GM18526 (cell line): ENCODE data around the gene WDR55.
A peak's percentile ranks its signal among the peaks of the same experiment; 100 is the strongest.

Source experiments
- POLR2A ChIP-seq: IDR thresholded peaks from 3 replicates; pipeline ENCODE4 v1.6.1; 2011; ENCODE audit not compliant: insufficient read length; ENCODE audit errors: extremely low read depth

Gene WDR55, protein sequence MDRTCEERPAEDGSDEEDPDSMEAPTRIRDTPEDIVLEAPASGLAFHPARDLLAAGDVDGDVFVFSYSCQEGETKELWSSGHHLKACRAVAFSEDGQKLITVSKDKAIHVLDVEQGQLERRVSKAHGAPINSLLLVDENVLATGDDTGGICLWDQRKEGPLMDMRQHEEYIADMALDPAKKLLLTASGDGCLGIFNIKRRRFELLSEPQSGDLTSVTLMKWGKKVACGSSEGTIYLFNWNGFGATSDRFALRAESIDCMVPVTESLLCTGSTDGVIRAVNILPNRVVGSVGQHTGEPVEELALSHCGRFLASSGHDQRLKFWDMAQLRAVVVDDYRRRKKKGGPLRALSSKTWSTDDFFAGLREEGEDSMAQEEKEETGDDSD

GRCh38 chr5:140664359-140665119 is at the start of gene WDR55:
Gene WDR55, plus strand, starts transcription at chr5:140664904. Its CDS starts 9 bp downstream, at chr5:140664913.
- TF ChIP-seq POLR2A, result peak; percentile 87

DNA sequence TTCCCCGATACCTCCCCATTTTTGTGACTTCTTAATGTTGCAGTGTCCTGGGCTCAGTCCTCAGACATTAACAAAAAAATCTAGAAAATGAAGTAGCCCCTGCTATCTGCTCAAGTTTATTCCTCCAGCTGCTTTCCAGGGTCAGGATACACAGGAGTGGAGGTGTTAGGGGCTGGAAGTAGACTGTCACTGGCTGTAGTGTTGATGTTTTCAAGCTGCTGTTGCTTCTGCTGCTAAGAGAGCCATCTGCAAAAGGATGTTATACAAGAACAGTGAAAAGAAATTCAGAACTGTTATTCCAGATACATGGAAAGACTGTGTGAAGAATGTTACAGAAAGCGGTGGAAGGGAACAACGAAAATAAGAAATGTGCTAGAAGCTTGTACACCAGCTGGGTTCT is 42.4 kb upstream of the WDR55 start:
- TF ChIP-seq POLR2A, result no peak

DNA sequence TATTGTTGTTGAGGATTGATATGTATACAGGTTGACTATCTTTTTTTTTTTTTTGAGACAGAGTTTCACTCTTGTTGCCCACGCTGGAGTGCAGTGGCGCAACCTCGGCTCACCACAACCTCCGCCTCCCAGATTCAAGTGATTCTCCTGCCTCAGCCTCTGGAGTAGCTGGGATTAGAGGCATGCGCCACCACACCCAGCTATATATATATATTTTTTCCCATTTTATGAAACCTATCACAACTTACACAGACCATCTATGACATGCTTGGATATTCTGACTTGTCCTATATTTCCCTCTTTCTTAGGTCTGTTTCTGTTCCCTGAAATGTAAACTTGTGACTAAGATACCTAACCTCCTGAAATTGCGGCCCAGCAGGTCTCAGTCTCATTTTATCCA is 36.7 kb upstream of the WDR55 start:
- TF ChIP-seq POLR2A, result no peak

GRCh38 chr5:140628711-140629110 is 36.0 kb upstream of the WDR55 start:
- no peak for TF ChIP-seq POLR2A

GRCh38 chr5:140630292-140631035 is 34.2 kb upstream of the WDR55 start:
- TF ChIP-seq POLR2A, result no peak

DNA sequence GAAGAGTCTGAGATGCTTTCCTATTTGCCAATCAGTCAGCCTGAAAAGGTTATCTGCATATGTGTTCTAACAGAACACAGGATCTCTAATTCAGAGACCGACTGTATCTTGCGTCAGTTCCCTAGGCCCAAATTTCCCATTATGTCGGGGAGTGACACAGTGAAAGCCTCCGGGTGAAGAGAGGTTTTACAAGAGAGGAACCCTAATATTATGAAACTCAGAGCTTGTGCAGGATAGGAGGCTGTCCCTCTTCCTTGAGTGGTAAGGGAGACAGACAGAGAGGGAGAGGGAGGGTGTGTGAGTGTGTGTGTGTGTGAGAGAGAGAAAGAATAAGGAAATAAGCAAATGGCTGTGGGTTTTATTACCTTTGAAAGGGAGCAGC is 33.7 kb upstream of the WDR55 start:
- TF ChIP-seq POLR2A, result no peak

- no peak for TF ChIP-seq POLR2A
Measured at GRCh38 chr5:140631831-140632365, 32.8 kb upstream of the WDR55 start.

DNA sequence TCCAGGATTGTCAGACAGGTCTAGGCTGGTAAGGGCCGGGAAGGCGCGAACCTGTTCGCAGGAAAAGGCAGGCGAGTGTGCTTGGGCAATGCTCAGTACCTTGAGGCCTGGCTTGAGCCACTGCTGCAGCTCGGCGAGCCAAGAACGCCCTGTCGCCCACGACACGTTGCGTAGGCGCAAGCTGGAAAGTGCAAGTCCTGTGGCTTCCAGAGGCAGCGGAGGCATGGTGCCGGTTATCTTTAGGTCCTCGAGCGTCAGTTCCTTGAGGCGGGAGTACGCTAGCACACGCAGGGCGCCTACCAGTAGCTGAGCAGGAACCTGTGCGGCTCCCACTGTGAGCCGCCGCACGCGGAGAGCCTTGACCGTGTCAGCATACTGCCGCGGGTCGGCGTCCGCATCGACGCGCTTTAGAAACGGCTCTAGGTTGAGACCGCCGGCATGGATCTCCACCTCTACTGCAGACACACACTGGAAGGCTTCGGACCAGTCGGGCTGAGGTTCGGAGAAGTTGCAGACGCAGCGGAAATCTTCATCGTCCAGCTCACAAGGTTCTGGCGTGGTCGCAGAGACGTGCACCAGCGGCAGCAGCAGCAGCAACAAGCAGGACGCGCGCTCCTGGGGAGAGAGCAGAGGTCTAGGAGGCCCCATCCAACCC is 32.2 kb upstream of the WDR55 start:
- TF ChIP-seq POLR2A, result no peak

DNA sequence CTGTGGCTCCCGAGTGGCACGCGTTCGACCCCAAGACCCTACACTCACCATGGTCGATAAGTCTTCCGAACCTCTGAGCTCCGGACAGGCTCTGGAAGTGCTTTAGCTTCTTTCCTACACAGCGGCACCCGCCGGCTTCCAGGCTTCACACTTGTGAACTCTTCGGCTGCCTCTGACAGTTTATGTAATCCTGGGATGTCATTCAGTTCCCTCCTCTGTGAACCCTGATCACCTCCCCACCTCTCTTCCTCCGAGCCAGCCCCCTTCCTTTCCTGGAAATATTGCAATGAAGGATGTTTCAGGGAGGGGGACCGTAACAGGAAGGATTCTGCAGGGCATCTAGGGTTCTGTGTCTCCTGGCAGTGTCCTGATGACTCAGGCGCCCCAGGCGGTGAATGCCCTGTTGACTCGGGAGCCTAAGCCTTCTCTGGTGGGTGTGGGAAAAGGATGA is 31.7 kb upstream of the WDR55 start, which contains the start of gene CD14:
Gene CD14 (minus strand): TSS at position 155 of the 451 bp plus-strand sequence. CDS start 104 bp downstream, at position 51.
- TF ChIP-seq POLR2A, result no peak

- no peak for TF ChIP-seq POLR2A
Measured at GRCh38 chr5:140633501-140633900, 31.2 kb upstream of the WDR55 start.

GRCh38 chr5:140634103-140634502 is 30.6 kb upstream of the WDR55 start:
- no peak for TF ChIP-seq POLR2A

DNA sequence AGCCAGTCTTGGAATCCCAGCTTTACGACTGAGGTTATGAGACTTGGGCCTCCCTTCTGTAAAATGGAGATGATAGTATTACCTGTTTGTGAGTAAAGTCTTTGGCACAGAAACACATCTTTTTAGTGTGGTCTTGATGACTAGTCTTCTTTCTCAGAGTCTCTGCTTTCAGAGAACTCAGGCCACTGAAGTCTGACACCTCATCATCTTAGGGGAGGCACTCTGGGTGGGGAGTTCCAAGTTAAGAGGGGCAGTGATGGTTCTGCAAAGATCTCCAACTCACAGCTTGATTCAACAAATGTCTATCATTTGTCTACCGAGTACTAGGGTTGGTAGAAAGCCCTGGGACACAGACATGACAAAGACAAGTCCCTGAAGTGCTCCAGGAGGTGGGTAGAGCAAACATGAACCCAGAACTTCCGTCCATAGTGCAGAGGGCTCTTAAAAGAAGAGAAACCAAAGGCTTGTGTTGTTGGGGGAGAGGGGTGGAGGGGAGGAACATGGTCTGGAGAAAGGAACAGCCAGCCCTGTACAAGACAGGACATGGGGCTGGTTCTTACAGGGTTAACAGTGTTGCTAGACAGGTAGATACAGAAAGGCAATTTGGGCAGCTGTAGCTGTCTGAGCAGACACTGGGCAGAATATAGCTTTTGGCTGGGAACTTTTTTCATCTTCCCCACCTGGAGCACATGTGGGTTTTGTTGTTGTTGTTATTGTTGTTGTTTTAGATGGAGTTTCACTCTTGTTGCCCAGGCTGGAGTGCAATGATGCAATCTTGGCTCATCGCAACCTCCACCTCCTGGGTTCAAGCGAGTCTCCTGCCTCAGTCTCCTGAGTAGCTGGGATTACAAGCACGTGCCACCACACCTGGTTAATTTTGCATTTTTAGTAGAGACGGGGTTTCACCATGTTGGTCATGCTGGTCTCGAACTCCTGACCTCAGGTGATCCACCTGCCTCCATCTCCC is 29.1 kb upstream of the WDR55 start:
- no peak for TF ChIP-seq POLR2A

- no peak for TF ChIP-seq POLR2A
Measured at GRCh38 chr5:140637371-140638100, 27.2 kb upstream of the WDR55 start.
